ENCODE results near the gene HCRT.
"Not testable (repeated sequence)": the region's sequence is repeated elsewhere in the genome, so short reads cannot be mapped to it uniquely, and the experiment has no call there.

Gene HCRT

GRCh38 chr17:42141382-42141781, 43.9 kb downstream of the HCRT start:
- no peak for DNase-seq (ENCODE audit: low read depth in 3 of 3, low spot score in 1 of 3)

GRCh38 chr17:42140690-42141089, 44.6 kb downstream of the HCRT start:
- DNase-seq (ENCODE audit: low read depth in 3 of 3, low spot score in 1 of 3) = not testable (repeated sequence)

- no peak for DNase-seq (ENCODE audit: low read depth in 3 of 3, low spot score in 1 of 3)
Measured at GRCh38 chr17:42138749-42139492, 46.3 kb downstream of the HCRT start.

- no peak for DNase-seq (ENCODE audit: low read depth in 3 of 3, low spot score in 1 of 3)
Measured at GRCh38 chr17:42136654-42137051, 48.6 kb downstream of the HCRT start.

- DNase-seq (ENCODE audit: low read depth in 3 of 3, low spot score in 1 of 3) = no peak
Measured at GRCh38 chr17:42135664-42136653, 49.3 kb downstream of the HCRT start.

- no peak for DNase-seq (ENCODE audit: low read depth in 3 of 3, low spot score in 1 of 3)
Measured at GRCh38 chr17:42135151-42135550, 50.1 kb downstream of the HCRT start.

Measured in stimulated activated CD4-positive, alpha-beta T cell treated with anti-CD3 and anti-CD28 coated beads, TNF-alpha, amount 100 ng/mL, for 1 hour (primary cell).